ENCODE data around the gene PMEPA1. TPM values are rescaled to one million over a fixed set of nuclear protein-coding genes. Genes with fewer than 3 reads are reported as not detected.
A peak's percentile ranks its signal among the peaks of the same experiment; 100 is the strongest.

The PMEPA1 gene
- total and polyA plus RNA-seq, 10 of the 15 experiments (the other 5 are each of a cell fraction or from before 2014, with no cell fraction given) = 0.02 to 0.10 (median 0.04) TPM; not detected in 3

GRCh38 chr20:57620999-57621398 is 88.8 kb downstream of the PMEPA1 start (continued):
- TF ChIP-seq E2F8 (IDR thresholded peaks at IDR 0.05; ENCODE audit: low read depth, partially characterized antibody) (no peak), STAT3 (IDR thresholded peaks at IDR 0.05; ENCODE audit: low read depth, low read length) (no peak), EED (IDR thresholded peaks at IDR 0.05; ENCODE audit: low read depth) (0 out of 2 replicates have a peak, but pooled peaks have one; percentile 20)

GRCh38 chr20:57620274-57620990 is 89.4 kb downstream of the PMEPA1 start, which contains the start of gene ZBP1:
ZBP1 (minus strand) TSS chr20:57620426; CDS start chr20:57620295, 131 bp downstream.
- Histone ChIP-seq H3K36me3 (ENCODE audit: control insufficient read depth in 2 of 2, insufficient read depth in 2 of 2, low read length in 1 of 2) (no peaks in the 10 kb centered on the region), H3K27me3 (replicated peaks in 1 of 2; ENCODE audit: control insufficient read depth in 2 of 2, insufficient read depth in 2 of 2, low read length in 1 of 2) (no peaks in the 10 kb centered on the region), H3K9me3 (replicated peaks; ENCODE audit: control insufficient read depth, insufficient read depth, low read length) (peaks cover 2% of the 10 kb centered on the region; the same call in 1 of the 3 replicates), H3K4me1 (ENCODE audit: control insufficient read depth, insufficient read depth, low read length) (peaks cover 42% of the 10 kb centered on the region), H4K20me1 (ENCODE audit: control insufficient read depth, insufficient read depth) (no peaks in the 10 kb centered on the region), H3K79me2 (ENCODE audit: control insufficient read depth, insufficient read depth, low read length) (no peaks in the 10 kb centered on the region), H3K9ac (ENCODE audit: control insufficient read depth, insufficient read depth, low read length) (peak within 1 kb of the TSS; percentile 54), H3K27ac (ENCODE audit: control insufficient read depth, insufficient read depth) (peak within 1 kb of the TSS; percentile 75), H2AFZ (ENCODE audit: control insufficient read depth, low read depth, low read length) (peak within 1 kb of the TSS; percentile 46), H3K4me3 (peak within 1 kb of the TSS; percentile 49; the same call in 1 of the 2 replicates), H3K4me2 (ENCODE audit: control insufficient read depth, insufficient read depth) (peak within 1 kb of the TSS; percentile 71)
- SMC1A ChIA-PET (ENCODE audit: uncharacterized antibody, unreplicated experiment) = interaction anchor here (0.6 to 2.8 kb wide), 10 partner anchors 10 to 615 kb away, joined by 3 to 11 read pairs (median 4); no protein-coding TSS in a partner anchor
- intact Hi-C loops (cut with micrococcal nuclease; ENCODE audit: unreplicated experiment) = no loop called here
- POLR2A ChIA-PET = interaction anchor here (0.7 to 2.5 kb wide), 6 partner anchors 8 to 230 kb away, joined by 3 to 8 read pairs (median 6); partner anchors contain the start of gene RBM38
- RAD21 ChIA-PET (ENCODE audit: unreplicated experiment) = interaction anchor here (0.6 to 2.8 kb wide), 15 partner anchors 14 to 704 kb away, joined by 3 to 25 read pairs (median 5); partner anchors contain the start of gene RBM38
- BruUV-seq (replicated peaks) = no TSS peak
- FAIRE-seq = peak; percentile 99
- WGBS (ENCODE audit: insufficient coverage, insufficient replicate concordance, low lambda C conversion rate, missing lambda C conversion rate) = 8% methylated on average over 18 of the region's 18 CpGs
- in situ Hi-C loops (cut with MboI) = no loop called here
- ATAC-seq = peak; percentile 73
- CTCF ChIA-PET = interaction anchor here (0.9 to 5.9 kb wide), 12 partner anchors 10 to 560 kb away, joined by 3 to 32 read pairs (median 7); no protein-coding TSS in a partner anchor
- peak; percentile 73 for DNase-seq (ENCODE audit: low read depth, low spot score)
- TF ChIP-seq CTCF (IDR thresholded peaks at IDR 0.05 in 2 of 3, conservative IDR thresholded peaks at IDR 0.05 in 1 of 3; ENCODE audit: control insufficient read depth in 2 of 3, extremely low read depth in 1 of 3, insufficient read depth in 1 of 3, low read depth in 3 of 3, low read length in 3 of 3) (no peak), NFYB (IDR thresholded peaks at IDR 0.05; ENCODE audit: insufficient read depth, low read depth, low read length) (no peak), POU2F2 (IDR thresholded peaks at IDR 0.05; ENCODE audit: borderline replicate concordance, low read depth, low read length) (no peak), TAF1 (IDR thresholded peaks at IDR 0.05; ENCODE audit: borderline replicate concordance, low read depth, low read length) (0 out of 2 replicates have a peak, but pooled peaks have one; percentile 35), CREB1 (IDR thresholded peaks at IDR 0.05; ENCODE audit: low read depth) (0 out of 2 replicates have a peak, but pooled peaks have one; percentile 20), CREM (IDR thresholded peaks at IDR 0.05; ENCODE audit: low read depth) (peak; percentile 27; the same call in 1 of the 2 replicates), HDGF (IDR thresholded peaks at IDR 0.05) (no peak), GABPA (IDR thresholded peaks at IDR 0.05; ENCODE audit: low read depth) (peak; percentile 44; the same call in 1 of the 2 replicates), EP300 (IDR thresholded peaks at IDR 0.05; ENCODE audit: borderline replicate concordance in 1 of 2, control insufficient read depth in 1 of 2, low read depth in 2 of 2, low read length in 2 of 2) (peak in 1 of 2 experiments; percentile 25; a peak in 2 of 4 replicates), TBL1XR1 (IDR thresholded peaks at IDR 0.05; ENCODE audit: low read depth, low read length) (peak; percentile 59), TCF7 (IDR thresholded peaks at IDR 0.05; ENCODE audit: borderline replicate concordance) (0 out of 2 replicates have a peak, but pooled peaks have one; percentile 21), TCF3 (IDR thresholded peaks at IDR 0.05; ENCODE audit: borderline replicate concordance, insufficient read depth, low read depth, low read length) (peak; percentile 95), RUNX3 (IDR thresholded peaks at IDR 0.05; ENCODE audit: low read length) (peak; percentile 76)
